Activated naive CD8-positive, alpha-beta T cell treated with anti-CD3 and anti-CD28 coated beads for 36 hours (primary cell): Measurements from ENCODE around the gene GPI. TPM values are rescaled to one million over a fixed set of nuclear protein-coding genes. Genes with fewer than 3 reads are reported as not detected.

Experiments used
- DNase-seq: peaks from one replicate; pipeline ENCODE4 v3.0.0; 2021
- H3K27ac Mint-ChIP-seq: one replicate; pipeline ENCODE4 v1.8.0; 2022; ENCODE audit warnings: mild to moderate bottlenecking, moderate library complexity, mixed read lengths
- H3K27me3 Mint-ChIP-seq: one replicate; pipeline ENCODE4 v1.8.0; 2022; ENCODE audit warnings: mild to moderate bottlenecking, mixed read lengths
- H3K36me3 Mint-ChIP-seq: one replicate; pipeline ENCODE4 v1.8.0; 2021; ENCODE audit warnings: mild to moderate bottlenecking, mixed read lengths
- H3K4me1 Mint-ChIP-seq: one replicate; pipeline ENCODE4 v1.8.0; 2021; ENCODE audit warnings: mixed read lengths
- H3K4me3 Mint-ChIP-seq: one replicate; pipeline ENCODE4 v1.8.0; 2022; ENCODE audit warnings: mild to moderate bottlenecking, moderate library complexity, mixed read lengths
- H3K9me3 Mint-ChIP-seq: one replicate; pipeline ENCODE4 v1.8.0; 2022; ENCODE audit warnings: mixed read lengths
- total RNA-seq, 2 experiments: library from RNA; stranded (reverse); gene quantifications; one replicate each; pipeline ENCODE4 v1.2.3, GENCODE V29; 2021

Gene GPI
- total RNA-seq, 2 experiments from 2014 or later, result 698 to 708 TPM

- peak; percentile 20 for DNase-seq
- H3K9me3 Mint-ChIP-seq, result no peaks in the 10 kb centered on the region
- peak overlapping the region; percentile 93 for H3K4me3 Mint-ChIP-seq
- peaks cover 33% of the 10 kb centered on the region for H3K4me1 Mint-ChIP-seq
- peaks cover 33% of the 10 kb centered on the region for H3K36me3 Mint-ChIP-seq
- no peaks in the 10 kb centered on the region for H3K27me3 Mint-ChIP-seq
- peak overlapping the region; percentile 77 for H3K27ac Mint-ChIP-seq
Observed at GRCh38 chr19:34430738-34431625, 66.0 kb downstream of the GPI start.

DNA sequence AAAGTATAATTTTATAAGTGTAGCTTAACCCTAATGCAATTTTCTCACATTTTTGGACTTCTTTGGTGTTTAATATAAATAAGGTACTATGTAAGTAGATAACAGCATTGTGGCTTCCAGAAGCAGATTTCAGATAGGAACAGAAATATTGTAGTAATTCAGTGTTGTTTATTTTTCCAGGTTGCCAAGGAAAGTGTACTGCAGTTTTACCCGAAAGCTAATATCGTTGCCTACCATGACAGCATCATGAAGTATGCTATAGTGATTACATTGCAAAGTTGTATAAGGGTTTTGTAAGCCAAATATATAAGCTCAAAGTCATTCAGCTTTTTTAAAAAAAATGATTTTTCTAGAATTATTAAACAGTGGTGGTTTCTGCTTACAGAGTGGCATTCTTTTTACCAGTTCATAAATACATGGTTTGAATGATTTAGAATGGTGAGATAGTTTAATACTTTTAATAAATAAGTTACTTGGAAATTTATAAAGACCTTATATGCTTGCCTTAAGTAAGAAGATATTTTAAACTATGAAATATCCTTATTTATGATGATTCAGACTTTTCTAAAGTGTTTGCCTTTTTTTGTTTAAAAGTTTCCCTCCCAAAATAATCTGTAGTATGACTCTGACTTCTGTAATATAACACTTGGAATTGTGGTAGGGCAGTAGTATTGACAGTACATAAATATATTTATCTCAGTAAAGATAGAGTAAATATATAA lies 66.8 kb downstream of the GPI start:
- Mint-ChIP-seq H3K4me3 (no peak overlapping the region), H3K9me3 (no peaks in the 10 kb centered on the region), H3K36me3 (peaks cover 36% of the 10 kb centered on the region), H3K27me3 (no peaks in the 10 kb centered on the region), H3K4me1 (peaks cover 33% of the 10 kb centered on the region), H3K27ac (no peak overlapping the region)
- DNase-seq, result no peak

DNA sequence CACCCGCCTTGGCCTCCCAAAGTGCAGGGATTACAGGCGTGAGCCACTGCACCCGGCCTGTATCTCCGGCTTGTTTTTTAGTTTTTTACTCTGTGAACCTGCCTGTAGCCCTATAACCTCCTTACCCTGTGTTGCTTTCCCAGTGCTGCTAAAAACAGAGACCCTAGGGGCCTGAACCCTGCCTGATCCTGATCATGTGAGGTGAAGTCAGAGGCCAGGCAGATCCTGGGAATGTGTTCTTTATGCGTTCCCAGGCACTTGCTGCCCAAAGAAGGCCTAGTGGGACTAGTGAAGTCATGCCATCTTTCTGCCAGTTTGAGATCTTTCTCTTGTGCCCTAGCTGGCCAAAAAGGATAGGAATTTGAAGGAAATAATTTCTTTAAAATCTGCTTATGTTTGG lies 67.8 kb downstream of the GPI start:
- peaks cover 38% of the 10 kb centered on the region for H3K36me3 Mint-ChIP-seq
- H3K27ac Mint-ChIP-seq, result no peak overlapping the region
- no peaks in the 10 kb centered on the region for H3K9me3 Mint-ChIP-seq
- peaks cover 33% of the 10 kb centered on the region for H3K4me1 Mint-ChIP-seq
- no peak for DNase-seq
- H3K4me3 Mint-ChIP-seq, result no peak overlapping the region
- no peaks in the 10 kb centered on the region for H3K27me3 Mint-ChIP-seq

- H3K9me3 Mint-ChIP-seq, result no peaks in the 10 kb centered on the region
- no peak for DNase-seq
- peaks cover 30% of the 10 kb centered on the region for H3K36me3 Mint-ChIP-seq
- H3K4me3 Mint-ChIP-seq, result no peak overlapping the region
- peaks cover 14% of the 10 kb centered on the region for H3K4me1 Mint-ChIP-seq
- no peaks in the 10 kb centered on the region for H3K27me3 Mint-ChIP-seq
- H3K27ac Mint-ChIP-seq, result no peak overlapping the region
Observed at GRCh38 chr19:34436716-34437115, 71.7 kb downstream of the GPI start.

DNA sequence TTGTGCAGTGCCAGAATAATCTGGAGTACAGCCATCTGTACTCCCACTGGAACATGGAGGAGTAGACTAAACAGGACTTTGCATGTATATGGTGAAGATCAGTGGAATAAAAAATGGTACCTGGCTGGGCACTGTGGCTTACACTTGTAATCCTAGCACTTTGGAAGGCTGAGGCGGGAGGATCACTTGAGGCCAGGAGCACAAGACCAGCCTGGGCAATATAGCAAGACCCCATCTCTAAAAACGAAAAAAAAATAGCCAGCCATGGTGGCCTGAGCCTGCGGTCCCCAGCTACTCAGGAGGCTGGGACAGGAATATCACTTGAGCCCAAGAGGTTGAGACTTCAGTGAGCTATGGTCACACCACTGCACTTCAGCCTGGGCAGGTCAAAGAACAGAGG lies 83.2 kb downstream of the GPI start:
- Mint-ChIP-seq H3K4me1 (peaks cover 4% of the 10 kb centered on the region), H3K36me3 (peaks cover 37% of the 10 kb centered on the region), H3K4me3 (no peak overlapping the region), H3K27ac (no peak overlapping the region), H3K27me3 (no peaks in the 10 kb centered on the region), H3K9me3 (no peaks in the 10 kb centered on the region)
- DNase-seq, result no peak

Other genes starting within 250 kb of the GPI start
- 100 to 1,000 TPM; 102 to 118 TPM for gene LSM14A, start 192.7 kb upstream of the GPI start, total RNA-seq
- gene GARRE1, start 110.6 kb upstream of the GPI start, total RNA-seq, result 1 to 10 TPM; 7.5 to 9.7 TPM
- 10 to 100 TPM; 42.0 to 43.7 TPM for gene PDCD2L, start 39.2 kb downstream of the GPI start, total RNA-seq
- gene UBA2, start 63.2 kb downstream of the GPI start, total RNA-seq, result 100 to 1,000 TPM; 174 to 177 TPM
- under 1 TPM; 0.23 to 0.36 TPM for gene WTIP, start 116.6 kb downstream of the GPI start, total RNA-seq